SK-N-SH (cell line): Measurements from ENCODE around the gene IPO4.

Experiments used
- CHD2 ChIP-seq: fragments of 150-350 bp; IDR thresholded peaks from 2 replicates; pipeline ENCODE4 v1.6.1; 2018; ENCODE audit warnings: low read length; ENCODE audit not compliant: partially characterized antibody
- CTCF ChIP-seq: fragments of 200-600 bp; sonication (generic); IDR thresholded peaks from 2 replicates; pipeline ENCODE4 v1.6.1; 2017; ENCODE audit warnings: antibody characterized with exemption, mild to moderate bottlenecking, moderate library complexity
- ELF1 ChIP-seq: IDR thresholded peaks from 2 replicates; pipeline ENCODE4 v1.4.0; 2012
- EP300 ChIP-seq, 2 experiments: IDR thresholded peaks; 2 replicates each; pipeline versions ENCODE4 v1.4.0 to v1.6.1; 2012; ENCODE audit warnings: borderline replicate concordance in 1 of 2, low read depth in 1 of 2, low read length in 1 of 2
- EZH2phosphoT487 ChIP-seq: fragments of 200-600 bp; sonication (generic); IDR thresholded peaks from 2 replicates; pipeline ENCODE4 v1.6.1; 2017; ENCODE audit warnings: low read depth, mixed run types, mild to moderate bottlenecking, antibody characterized with exemption, moderate library complexity, borderline replicate concordance
- FOSL2 ChIP-seq: IDR thresholded peaks from 2 replicates; pipeline ENCODE4 v1.4.0; 2012; ENCODE audit warnings: low read depth, mild to moderate bottlenecking, moderate library complexity, borderline replicate concordance
- GABPA ChIP-seq: IDR thresholded peaks from 2 replicates; pipeline ENCODE4 v1.4.0; 2012; ENCODE audit warnings: low read depth, mild to moderate bottlenecking
- MXI1 ChIP-seq: IDR thresholded peaks from 2 replicates; pipeline ENCODE4 v1.6.1; 2012; ENCODE audit warnings: mild to moderate bottlenecking, low read depth, low read length, improper control_type of control experiment
- RXRA ChIP-seq: IDR thresholded peaks from 2 replicates; pipeline ENCODE4 v1.4.0; 2012; ENCODE audit warnings: low read depth, mild to moderate bottlenecking, borderline replicate concordance
- TAF1 ChIP-seq: IDR thresholded peaks from 2 replicates; pipeline ENCODE4 v1.6.1; 2012; ENCODE audit warnings: low read depth, mild to moderate bottlenecking, low read length, moderate library complexity, borderline replicate concordance
- USF1 ChIP-seq: IDR thresholded peaks from 2 replicates; pipeline ENCODE4 v1.4.0; 2012; ENCODE audit warnings: low read depth, borderline replicate concordance
- TF ChIP-seq, protein P1 (sequence below): IDR thresholded peaks from 2 replicates; pipeline ENCODE4; 2012
- TF ChIP-seq, protein P2 (sequence below): fragments of 150-350 bp; IDR thresholded peaks from 2 replicates; pipeline ENCODE4 v1.6.1; 2017; ENCODE audit warnings: antibody characterized with exemption, low read length, low read depth, borderline replicate concordance

GRCh38 chr14:24132976-24133375 is 55.6 kb downstream of the IPO4 start:
- TF ChIP-seq CTCF (no peak), CHD2 (no peak), USF1 (no peak), GABPA (no peak), RXRA (no peak), MXI1 (no peak), TAF1 (no peak), FOSL2 (no peak), EP300 (IDR thresholded peaks at IDR 0.05; ENCODE audit: borderline replicate concordance in 1 of 2, low read depth in 1 of 2, low read length in 1 of 2) (no peak), EZH2phosphoT487 (no peak), ELF1 (no peak)
- TF ChIP-seq, protein P1, sequence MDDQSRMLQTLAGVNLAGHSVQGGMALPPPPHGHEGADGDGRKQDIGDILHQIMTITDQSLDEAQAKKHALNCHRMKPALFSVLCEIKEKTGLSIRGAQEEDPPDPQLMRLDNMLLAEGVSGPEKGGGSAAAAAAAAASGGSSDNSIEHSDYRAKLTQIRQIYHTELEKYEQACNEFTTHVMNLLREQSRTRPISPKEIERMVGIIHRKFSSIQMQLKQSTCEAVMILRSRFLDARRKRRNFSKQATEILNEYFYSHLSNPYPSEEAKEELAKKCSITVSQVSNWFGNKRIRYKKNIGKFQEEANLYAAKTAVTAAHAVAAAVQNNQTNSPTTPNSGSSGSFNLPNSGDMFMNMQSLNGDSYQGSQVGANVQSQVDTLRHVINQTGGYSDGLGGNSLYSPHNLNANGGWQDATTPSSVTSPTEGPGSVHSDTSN, result no peak
- TF ChIP-seq, protein P2, sequence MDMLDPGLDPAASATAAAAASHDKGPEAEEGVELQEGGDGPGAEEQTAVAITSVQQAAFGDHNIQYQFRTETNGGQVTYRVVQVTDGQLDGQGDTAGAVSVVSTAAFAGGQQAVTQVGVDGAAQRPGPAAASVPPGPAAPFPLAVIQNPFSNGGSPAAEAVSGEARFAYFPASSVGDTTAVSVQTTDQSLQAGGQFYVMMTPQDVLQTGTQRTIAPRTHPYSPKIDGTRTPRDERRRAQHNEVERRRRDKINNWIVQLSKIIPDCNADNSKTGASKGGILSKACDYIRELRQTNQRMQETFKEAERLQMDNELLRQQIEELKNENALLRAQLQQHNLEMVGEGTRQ, result no peak
